ENCODE measurements around the gene ALPI. TPM values are rescaled to one million over a fixed set of nuclear protein-coding genes. Genes with fewer than 3 reads are reported as not detected.
A peak's percentile ranks its signal among the peaks of the same experiment; 100 is the strongest.
"Not testable (repeated sequence)": the region's sequence is repeated elsewhere in the genome, so short reads cannot be mapped to it uniquely, and the experiment has no call there.

Gene ALPI
- total RNA-seq, 1 donor from 2014 or later: not detected

DNA sequence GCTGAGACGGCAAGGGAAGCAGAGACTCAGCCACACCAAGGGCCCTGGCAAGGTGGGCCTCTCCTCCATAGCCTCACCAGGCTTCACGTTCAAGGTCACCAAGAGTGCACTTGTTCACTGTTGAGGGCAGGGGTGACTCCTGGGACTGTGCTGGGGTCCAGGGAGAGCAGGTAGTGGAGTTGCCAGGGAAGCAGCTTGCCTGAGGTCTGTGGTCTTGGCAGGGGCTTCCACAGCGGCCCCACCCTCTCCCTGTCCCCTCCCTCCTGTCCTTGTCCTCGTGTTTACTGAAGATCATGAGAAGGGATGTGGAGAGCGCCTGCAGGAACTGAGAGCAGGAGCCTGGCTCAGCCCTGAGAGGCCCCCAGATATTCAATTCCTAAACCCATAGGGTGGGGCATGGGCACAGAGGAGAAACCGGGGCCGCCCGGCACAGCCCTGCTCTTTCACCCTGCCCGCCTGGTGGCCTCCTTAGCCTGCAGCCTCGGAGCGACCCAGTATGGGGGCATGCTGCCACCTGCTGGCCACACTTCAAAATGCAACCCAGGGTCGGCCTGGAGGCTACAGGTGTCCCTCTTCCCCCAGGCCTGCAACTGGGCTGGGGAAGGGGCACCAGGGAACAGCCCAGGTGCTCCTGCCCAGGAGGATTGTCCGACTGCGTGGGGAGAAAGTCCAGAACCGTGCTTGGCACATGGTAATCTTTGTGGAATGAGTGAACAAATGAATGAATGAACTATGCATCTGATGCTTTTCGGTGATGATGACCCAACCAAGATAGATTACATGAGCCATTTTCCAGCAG is 15.5 kb upstream of the ALPI start:
- H3K27ac Mint-ChIP-seq; H3K9me3 Mint-ChIP-seq; H3K4me3 Mint-ChIP-seq (ENCODE audit: low read depth); H3K36me3 Mint-ChIP-seq (ENCODE audit: low read depth); H3K27me3 Mint-ChIP-seq (ENCODE audit: low read depth); H3K4me1 Mint-ChIP-seq (ENCODE audit: low read depth): not testable (repeated sequence)
- peak; percentile 80 for DNase-seq (ENCODE audit: low spot score)
- intact Hi-C loops (cut with micrococcal nuclease): loop anchor here (2.0 to 5.0 kb wide), 2 partner anchors 82 to 534 kb away; partner anchors contain the start of gene PRSS56

DNA sequence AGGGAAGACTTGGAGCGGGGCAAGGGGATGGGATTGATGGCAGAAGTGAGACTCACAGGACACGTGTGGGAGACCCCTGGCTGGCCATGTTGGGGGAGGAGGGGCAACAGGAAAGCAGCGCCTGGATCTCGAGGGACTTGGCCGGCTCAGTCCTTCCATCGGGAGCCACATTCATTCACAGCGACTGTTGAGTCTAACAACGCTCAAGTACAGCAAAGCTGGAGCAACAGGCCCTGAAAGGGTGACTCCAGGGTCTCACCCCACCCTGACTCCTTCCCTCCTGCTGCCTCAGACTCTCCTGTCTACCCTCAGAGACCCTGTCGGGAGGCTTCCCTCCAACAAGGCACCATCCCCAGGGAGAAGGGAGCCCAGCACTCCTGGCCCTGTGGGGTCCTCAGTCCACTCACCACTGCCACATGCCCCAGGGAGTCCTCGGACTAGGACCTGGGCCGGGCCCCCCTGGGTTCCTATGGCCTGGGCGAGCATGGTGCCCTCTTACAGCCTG is 14.8 kb upstream of the ALPI start:
- Mint-ChIP-seq H3K4me3 (ENCODE audit: low read depth) (no peak overlapping the region), H3K36me3 (ENCODE audit: low read depth) (no peaks in the 10 kb centered on the region), H3K4me1 (ENCODE audit: low read depth) (peaks cover 4% of the 10 kb centered on the region), H3K9me3 (no peaks in the 10 kb centered on the region), H3K27me3 (ENCODE audit: low read depth) (no peaks in the 10 kb centered on the region), H3K27ac (no peak overlapping the region)
- intact Hi-C loops (cut with micrococcal nuclease): loop anchor here (2.0 to 5.0 kb wide), 2 partner anchors 81 to 534 kb away; partner anchors contain the start of gene PRSS56
- DNase-seq (ENCODE audit: low spot score): no peak

DNA sequence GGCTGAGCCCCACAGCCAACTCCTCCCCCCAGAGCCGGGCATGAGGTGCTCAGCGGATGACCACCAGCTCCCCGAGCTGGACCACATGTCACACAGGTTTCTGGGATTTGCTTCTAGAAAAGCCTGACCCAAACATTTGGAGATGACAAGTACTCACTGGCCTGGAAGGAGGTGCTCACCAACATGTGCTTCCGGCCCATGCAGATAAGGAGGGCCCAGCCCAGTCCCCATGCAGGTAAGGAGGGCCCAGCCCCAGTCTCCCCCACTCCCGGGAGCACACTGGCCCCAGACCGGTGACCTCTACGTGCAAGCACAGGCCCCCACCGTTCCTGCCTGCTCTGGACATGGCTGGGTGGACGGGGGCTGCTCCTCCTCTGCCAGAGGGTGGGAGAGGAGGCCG is 14.0 kb upstream of the ALPI start:
- not testable (repeated sequence) for H3K36me3 Mint-ChIP-seq (ENCODE audit: low read depth)

DNA sequence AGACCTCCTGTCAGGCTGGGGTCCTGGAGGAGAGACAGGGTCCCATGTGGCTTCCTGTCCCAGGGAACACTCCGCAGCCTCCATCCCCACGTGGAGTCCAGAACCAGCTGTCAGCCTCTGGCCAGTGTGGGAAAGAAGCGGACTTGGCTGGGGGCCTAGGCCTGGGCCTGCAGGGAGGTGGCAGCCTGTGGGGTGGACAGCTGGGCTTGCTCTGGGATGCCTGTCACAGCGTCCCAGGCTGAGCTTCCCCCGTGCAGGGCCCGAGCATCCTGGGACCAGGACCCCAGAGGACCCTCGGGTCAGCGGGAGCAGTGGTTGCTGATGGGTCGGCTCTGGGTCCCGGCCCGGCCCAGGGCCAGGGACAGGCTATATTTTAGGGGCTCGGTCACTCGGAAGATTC is 13.5 kb upstream of the ALPI start:
- not testable (repeated sequence) for H3K27me3 Mint-ChIP-seq (ENCODE audit: low read depth); H3K36me3 Mint-ChIP-seq (ENCODE audit: low read depth); H3K4me3 Mint-ChIP-seq (ENCODE audit: low read depth); H3K27ac Mint-ChIP-seq; H3K4me1 Mint-ChIP-seq (ENCODE audit: low read depth); H3K9me3 Mint-ChIP-seq; DNase-seq (ENCODE audit: low spot score)
- intact Hi-C loops (cut with micrococcal nuclease): loop anchor here (5.0 kb wide), 1 partner anchor 80 kb away; the partner anchor contains the start of gene PRSS56

More for the DNA sequence above, 14.0 kb upstream of the ALPI start:
- not testable (repeated sequence) for H3K4me3 Mint-ChIP-seq (ENCODE audit: low read depth); H3K4me1 Mint-ChIP-seq (ENCODE audit: low read depth); DNase-seq (ENCODE audit: low spot score); H3K9me3 Mint-ChIP-seq; H3K27ac Mint-ChIP-seq; H3K27me3 Mint-ChIP-seq (ENCODE audit: low read depth)
- intact Hi-C loops (cut with micrococcal nuclease): loop anchor here (2.0 to 5.0 kb wide), 2 partner anchors 80 to 535 kb away; partner anchors contain the start of gene PRSS56

DNA sequence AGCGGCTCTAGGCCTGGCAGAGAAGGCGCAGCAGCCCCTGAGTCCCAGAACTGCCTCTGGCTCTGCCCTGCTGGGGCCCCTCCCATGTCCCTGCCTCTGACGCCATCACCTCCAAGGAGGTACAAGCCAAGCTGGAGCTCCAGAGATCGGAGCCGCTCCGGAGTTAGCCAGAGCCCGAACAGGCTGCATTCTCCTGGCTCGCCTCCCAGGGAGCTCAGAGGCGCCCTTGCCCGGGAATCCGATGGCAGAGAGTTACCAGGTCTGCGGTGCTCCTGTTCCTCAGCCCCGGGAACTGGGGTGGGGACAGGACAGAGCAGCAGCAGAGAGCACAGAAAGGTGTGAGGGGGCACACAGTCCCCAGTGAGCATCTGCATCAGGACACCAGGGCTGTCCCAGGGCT is 12.9 kb upstream of the ALPI start:
- not testable (repeated sequence) for H3K4me3 Mint-ChIP-seq (ENCODE audit: low read depth); H3K9me3 Mint-ChIP-seq; H3K36me3 Mint-ChIP-seq (ENCODE audit: low read depth); DNase-seq (ENCODE audit: low spot score); H3K27ac Mint-ChIP-seq; H3K4me1 Mint-ChIP-seq (ENCODE audit: low read depth); H3K27me3 Mint-ChIP-seq (ENCODE audit: low read depth)
- intact Hi-C loops (cut with micrococcal nuclease): loop anchor here (5.0 kb wide), 1 partner anchor 79 kb away; the partner anchor contains the start of gene PRSS56

DNA sequence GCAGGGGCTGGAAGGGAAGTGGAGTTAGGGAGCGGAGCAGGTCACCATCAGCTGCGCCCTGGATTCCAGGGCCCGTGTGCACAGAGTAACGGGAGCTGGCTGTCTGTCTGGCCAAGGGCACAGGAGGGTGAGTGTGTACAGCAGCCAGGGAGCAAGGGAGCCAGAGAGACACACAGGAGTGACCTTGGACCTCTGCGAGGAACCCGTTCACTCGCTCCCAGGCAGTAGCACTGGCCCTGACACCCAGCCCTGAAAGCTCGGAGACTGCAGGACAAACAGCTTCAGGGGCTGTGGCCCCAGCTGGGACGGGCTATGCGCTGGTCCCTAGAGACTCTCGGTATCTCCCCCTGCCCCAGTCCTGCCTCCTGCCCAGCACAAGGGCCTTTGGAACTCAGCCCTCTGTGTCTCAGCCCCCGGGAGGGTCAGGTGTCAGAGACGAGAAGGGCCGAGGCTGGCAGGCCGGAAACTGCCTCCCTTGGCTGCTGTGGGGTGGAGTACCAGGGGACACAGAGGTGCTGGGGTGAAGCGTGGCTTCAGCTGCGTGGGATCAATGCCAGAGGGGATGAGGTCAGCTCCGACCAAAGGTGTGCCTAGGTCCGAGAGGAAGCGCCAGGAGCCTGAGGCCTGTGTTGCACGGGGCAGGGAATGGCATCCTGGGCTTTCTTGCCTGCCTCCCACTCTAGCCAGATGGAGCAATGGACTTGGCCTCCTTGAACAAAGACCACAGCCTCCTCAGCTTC is 12.1 kb upstream of the ALPI start:
- intact Hi-C loops (cut with micrococcal nuclease): loop anchor here (5.0 kb wide), 1 partner anchor 78 kb away; the partner anchor contains the start of gene PRSS56
- H3K4me3 Mint-ChIP-seq (ENCODE audit: low read depth); H3K4me1 Mint-ChIP-seq (ENCODE audit: low read depth); H3K36me3 Mint-ChIP-seq (ENCODE audit: low read depth); H3K27ac Mint-ChIP-seq; H3K9me3 Mint-ChIP-seq; DNase-seq (ENCODE audit: low spot score); H3K27me3 Mint-ChIP-seq (ENCODE audit: low read depth): not testable (repeated sequence)

DNA sequence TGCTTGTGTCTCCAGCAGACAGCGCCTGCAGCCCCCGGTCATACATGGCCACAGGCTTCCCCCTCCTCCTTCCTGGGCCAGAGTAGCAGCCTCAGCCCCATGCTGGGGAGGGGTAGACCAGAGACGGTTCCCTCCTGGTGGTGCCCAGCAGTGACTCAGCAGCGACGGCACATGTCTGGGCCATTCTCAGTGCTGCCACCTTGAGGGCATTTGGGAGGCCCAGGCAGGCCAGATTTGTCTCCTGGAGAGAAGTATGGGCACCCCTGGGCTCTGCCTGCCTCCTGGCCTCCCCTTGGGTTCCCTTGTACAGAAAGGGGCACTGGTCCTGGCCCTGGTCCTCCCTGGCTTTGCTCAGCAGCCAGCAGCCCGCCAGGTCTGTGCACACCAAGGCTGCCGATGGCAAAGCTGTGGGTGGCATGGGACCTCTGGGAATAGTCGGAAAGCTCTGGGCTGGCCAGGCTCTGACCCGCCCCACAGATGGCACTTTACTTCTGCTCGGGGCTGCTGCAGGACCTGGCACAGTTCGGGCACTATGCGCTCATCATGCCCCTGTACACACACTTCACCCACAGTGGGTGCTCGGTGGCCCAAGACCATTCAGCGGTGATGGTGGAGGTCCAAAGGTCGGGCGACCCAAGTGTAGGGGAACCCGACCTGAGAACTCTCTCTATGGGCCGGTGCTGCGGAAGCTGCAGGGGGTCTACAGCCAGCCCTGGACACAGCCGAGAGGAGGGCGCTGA is 11.4 kb upstream of the ALPI start:
- DNase-seq (ENCODE audit: low spot score): peak; percentile 55
- H3K36me3 Mint-ChIP-seq (ENCODE audit: low read depth): no peaks in the 10 kb centered on the region
- no peaks in the 10 kb centered on the region for H3K27me3 Mint-ChIP-seq (ENCODE audit: low read depth)
- H3K4me1 Mint-ChIP-seq (ENCODE audit: low read depth): peaks cover 4% of the 10 kb centered on the region
- no peaks in the 10 kb centered on the region for H3K9me3 Mint-ChIP-seq
- intact Hi-C loops (cut with micrococcal nuclease): loop anchor here (5.0 kb wide), 1 partner anchor 78 kb away; the partner anchor contains the start of gene PRSS56
- H3K4me3 Mint-ChIP-seq (ENCODE audit: low read depth): no peak overlapping the region
- no peak overlapping the region for H3K27ac Mint-ChIP-seq

DNA sequence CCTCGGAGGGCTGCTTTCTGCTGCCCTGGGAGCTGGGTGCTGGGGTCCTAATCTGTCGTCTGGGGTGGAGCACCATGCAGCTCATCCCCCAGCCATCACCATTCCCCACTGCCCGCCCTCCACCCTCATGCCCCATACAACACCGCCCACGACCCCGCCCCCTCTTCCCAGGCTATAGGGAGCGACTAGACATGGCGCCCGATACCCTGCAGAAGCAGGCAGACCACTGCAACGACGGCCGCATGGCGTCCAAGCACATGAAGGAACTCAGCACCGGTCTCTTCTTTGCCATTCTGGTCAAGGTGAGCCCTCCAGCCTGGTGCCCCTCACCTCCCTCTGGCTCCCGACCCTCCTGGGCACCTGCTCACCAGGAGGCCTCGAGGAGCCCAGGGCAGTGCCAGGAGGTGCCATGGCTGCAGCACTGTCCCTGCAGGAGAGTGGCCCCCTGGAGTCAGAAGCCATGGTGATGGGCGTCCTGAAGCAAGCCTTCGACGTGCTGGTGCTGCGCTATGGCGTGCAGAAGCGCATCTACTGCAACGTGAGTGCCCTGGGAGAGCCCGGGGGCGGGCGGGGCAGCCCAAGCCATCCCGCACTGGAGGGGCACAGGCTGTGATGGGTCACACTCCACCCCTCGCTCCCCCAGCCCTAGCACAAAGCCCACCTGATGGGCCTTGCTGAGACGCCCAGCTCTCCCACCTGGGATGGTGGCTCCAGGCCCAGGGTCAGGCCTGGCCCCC is 10.6 kb upstream of the ALPI start:
- H3K4me1 Mint-ChIP-seq (ENCODE audit: low read depth); H3K27ac Mint-ChIP-seq; intact Hi-C loops (cut with micrococcal nuclease); H3K36me3 Mint-ChIP-seq (ENCODE audit: low read depth); H3K27me3 Mint-ChIP-seq (ENCODE audit: low read depth); H3K9me3 Mint-ChIP-seq; H3K4me3 Mint-ChIP-seq (ENCODE audit: low read depth); DNase-seq (ENCODE audit: low spot score): not testable (repeated sequence)

DNA sequence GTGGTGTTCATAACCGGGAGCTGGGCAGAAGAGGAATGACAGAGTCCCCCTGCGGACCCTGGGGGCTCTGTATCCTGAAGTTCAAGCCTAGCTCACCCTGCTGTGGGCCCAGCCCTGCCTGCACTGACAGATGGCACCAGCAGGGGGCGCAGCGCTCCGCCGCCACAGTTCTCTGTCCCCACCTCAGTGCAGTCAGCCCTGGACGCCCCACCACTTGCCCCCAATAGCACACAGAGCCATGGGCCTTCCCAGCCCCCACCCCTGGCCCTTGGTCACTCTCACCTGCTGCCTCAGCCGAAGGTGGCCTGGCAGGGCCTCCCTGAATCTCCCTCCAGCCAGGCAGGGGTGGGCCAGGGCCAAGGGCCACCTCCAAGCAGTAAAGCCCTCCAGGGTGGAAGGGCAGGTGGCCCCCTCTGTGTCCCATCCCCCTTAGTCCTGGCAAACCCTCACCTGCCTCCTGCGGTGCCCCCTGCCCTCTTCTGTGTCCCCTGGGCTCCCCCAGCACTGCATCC is 9.6 kb upstream of the ALPI start:
- H3K9me3 Mint-ChIP-seq; H3K4me1 Mint-ChIP-seq (ENCODE audit: low read depth); H3K27ac Mint-ChIP-seq; DNase-seq (ENCODE audit: low spot score); intact Hi-C loops (cut with micrococcal nuclease); H3K4me3 Mint-ChIP-seq (ENCODE audit: low read depth); H3K27me3 Mint-ChIP-seq (ENCODE audit: low read depth); H3K36me3 Mint-ChIP-seq (ENCODE audit: low read depth): not testable (repeated sequence)

DNA sequence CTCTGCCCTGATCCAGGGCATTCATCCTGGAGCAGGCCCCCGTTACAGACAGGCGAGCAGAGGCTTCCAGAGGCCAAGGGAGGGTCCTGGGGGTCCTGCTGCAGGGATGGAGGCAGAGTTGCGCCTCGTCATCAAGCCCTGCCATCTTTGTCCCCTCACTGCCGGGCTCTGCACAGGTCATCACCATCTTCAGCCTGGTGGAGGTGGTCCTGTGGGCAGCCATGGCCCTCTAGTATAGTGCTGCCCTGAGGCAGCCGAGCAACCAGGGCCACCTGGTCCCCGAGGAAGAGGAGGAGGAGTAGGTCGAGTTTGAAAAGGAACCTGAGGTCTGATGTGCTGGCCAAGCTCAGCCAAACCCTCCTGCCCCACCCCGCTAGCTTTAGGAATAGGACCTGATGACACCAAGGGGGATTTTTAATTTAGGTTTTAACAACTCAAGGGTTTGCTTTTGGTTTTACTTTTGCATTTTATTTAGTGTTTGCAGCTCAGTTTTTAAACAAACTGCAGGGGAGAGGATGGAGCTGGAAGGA is 8.8 kb upstream of the ALPI start:
- Mint-ChIP-seq H3K4me1 (ENCODE audit: low read depth) (no peaks in the 10 kb centered on the region), H3K27ac (no peak overlapping the region), H3K4me3 (ENCODE audit: low read depth) (no peak overlapping the region), H3K9me3 (no peaks in the 10 kb centered on the region), H3K27me3 (ENCODE audit: low read depth) (no peaks in the 10 kb centered on the region), H3K36me3 (ENCODE audit: low read depth) (no peaks in the 10 kb centered on the region)
- intact Hi-C loops (cut with micrococcal nuclease): no loop called here
- DNase-seq (ENCODE audit: low spot score): no peak

DNA sequence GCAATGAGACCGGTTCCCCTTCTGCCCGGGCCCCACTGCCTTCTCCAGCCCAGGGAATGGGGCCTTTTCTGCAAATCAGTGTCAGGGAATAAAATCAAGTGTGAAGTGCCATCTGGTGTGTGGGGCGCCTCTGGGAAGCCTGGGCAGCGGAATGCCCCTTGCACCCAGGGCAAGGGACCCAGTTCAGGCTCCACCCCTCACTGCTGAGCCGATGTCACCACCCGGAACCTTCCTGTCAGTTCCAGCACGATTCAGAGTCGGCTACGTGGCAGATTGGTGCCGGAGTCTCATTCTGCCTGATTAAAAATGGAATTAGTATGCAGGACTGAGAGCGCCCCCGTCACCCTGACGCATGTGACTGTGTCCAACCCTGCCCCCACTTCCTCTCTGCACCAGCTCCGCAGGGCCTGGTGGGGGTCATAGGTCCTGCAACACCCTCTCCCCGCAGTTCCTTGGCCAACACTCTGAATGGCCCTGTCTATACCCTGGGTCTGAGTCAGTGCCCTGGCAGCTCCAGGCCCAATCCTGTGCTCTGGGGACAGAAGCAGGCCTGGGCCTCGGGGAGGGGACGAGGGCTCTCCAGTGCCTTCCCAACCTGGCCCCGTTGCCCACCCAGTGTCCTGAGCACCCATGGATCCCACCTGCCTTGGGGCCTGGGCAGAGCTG is 8.2 kb upstream of the ALPI start:
- Mint-ChIP-seq H3K27me3 (ENCODE audit: low read depth) (no peaks in the 10 kb centered on the region), H3K27ac (no peak overlapping the region), H3K9me3 (no peaks in the 10 kb centered on the region), H3K4me3 (ENCODE audit: low read depth) (no peak overlapping the region), H3K36me3 (ENCODE audit: low read depth) (no peaks in the 10 kb centered on the region), H3K4me1 (ENCODE audit: low read depth) (no peaks in the 10 kb centered on the region)
- intact Hi-C loops (cut with micrococcal nuclease): no loop called here
- no peak for DNase-seq (ENCODE audit: low spot score)
